ENCODE data around the gene RSBN1L. TPM values are rescaled to one million over a fixed set of nuclear protein-coding genes. Genes with fewer than 3 reads are reported as not detected.

The RSBN1L gene
- total and polyA plus RNA-seq, 7 experiments from 2014 or later, result 7.7 to 41.7 (median 21.9) TPM

GRCh38 chr7:77747718-77748117 lies 51.5 kb downstream of the RSBN1L start:
- Histone ChIP-seq H3K27ac (ENCODE audit: low read depth, low read length) (no peak overlapping the region), H3K36me3 (ENCODE audit: control insufficient read depth in 2 of 3, insufficient read depth in 3 of 3, low read length in 3 of 3) (peaks cover 0 to 8% (median 0%) of the 10 kb centered on the region in 3 experiments), H3K4me1 (ENCODE audit: control insufficient read depth in 2 of 2, insufficient read depth in 2 of 2, low read length in 2 of 2) (peaks cover 0 to 14% of the 10 kb centered on the region in 2 donors), H3K27me3 (ENCODE audit: control insufficient read depth in 2 of 2, insufficient read depth in 2 of 2, low read length in 2 of 2) (no peaks in the 10 kb centered on the region), H3K4me3 (ENCODE audit: low read length) (no peak overlapping the region), H3K9me3 (ENCODE audit: control insufficient read depth in 2 of 3, low read length in 3 of 3) (no peaks in the 10 kb centered on the region)
- Mint-ChIP-seq H3K27me3 (no peaks in the 10 kb centered on the region), H3K4me1 (peaks cover 22 to 72% (median 60%) of the 10 kb centered on the region in 7 donors), H3K36me3 (peaks cover 5 to 39% (median 24%) of the 10 kb centered on the region in 5 donors), H3K9me3 (peaks cover 0 to 2% (median 0%) of the 10 kb centered on the region in 11 donors), H3K4me3 (no peak overlapping the region), H3K27ac (peak overlapping the region in 8 of 9 donors; percentile 1 to 72 (median 62))
- intact Hi-C loops (cut with micrococcal nuclease), result no loop called here
- ATAC-seq (no peak), DNase-seq (no peak)
- POLR2A ChIA-PET, result no interaction called here
- CTCF ChIA-PET, result no interaction called here

DNA sequence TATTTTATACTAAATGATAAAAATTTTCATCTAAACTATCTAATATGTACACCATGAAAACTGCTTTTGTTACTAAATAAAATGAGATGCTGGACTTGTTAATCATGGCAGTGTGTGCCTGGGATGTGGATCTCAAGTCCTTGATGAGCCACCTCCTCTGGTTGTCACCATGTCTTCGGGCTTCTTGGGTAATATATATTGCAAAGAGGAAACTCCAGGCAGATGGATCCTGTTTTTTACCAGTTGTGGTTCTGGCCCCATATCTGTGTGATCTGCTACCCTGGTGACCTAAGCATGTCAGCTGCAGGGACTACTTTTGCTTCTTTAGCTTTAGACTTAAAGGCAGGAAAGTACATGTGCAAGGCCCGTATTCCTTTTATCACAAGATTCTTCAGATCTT lies 55.8 kb downstream of the RSBN1L start:
- ChIA-PET CTCF (interaction anchor here (2.0 kb wide), 1 partner anchor 8 kb away, joined by 5 read pairs; no protein-coding TSS in a partner anchor), POLR2A (interaction anchor here (0.6 to 1.2 kb wide), 2 partner anchors 50 to 55 kb away, joined by 3 read pairs; partner anchors contain the start of gene RSBN1L)
- Histone ChIP-seq H3K27me3 (ENCODE audit: control insufficient read depth in 2 of 2, insufficient read depth in 2 of 2, low read length in 2 of 2) (no peaks in the 10 kb centered on the region), H3K27ac (ENCODE audit: low read depth, low read length) (no peak overlapping the region), H3K4me3 (ENCODE audit: low read length) (no peak overlapping the region), H3K36me3 (ENCODE audit: control insufficient read depth in 2 of 3, insufficient read depth in 3 of 3, low read length in 3 of 3) (peaks cover 0 to 5% (median 0%) of the 10 kb centered on the region in 3 experiments), H3K4me1 (ENCODE audit: control insufficient read depth in 2 of 2, insufficient read depth in 2 of 2, low read length in 2 of 2) (peaks cover 0 to 21% of the 10 kb centered on the region in 2 donors), H3K9me3 (ENCODE audit: control insufficient read depth in 2 of 3, low read length in 3 of 3) (no peaks in the 10 kb centered on the region)
- H3K27me3 Mint-ChIP-seq, result no peaks in the 10 kb centered on the region
- H3K36me3 Mint-ChIP-seq, result peaks cover 5 to 22% (median 15%) of the 10 kb centered on the region in 5 donors
- no peaks in the 10 kb centered on the region for H3K9me3 Mint-ChIP-seq
- ATAC-seq, result peak; percentile 93
- intact Hi-C loops (cut with micrococcal nuclease), result no loop called here
- peaks cover 29 to 76% (median 64%) of the 10 kb centered on the region in 7 donors for H3K4me1 Mint-ChIP-seq
- H3K4me3 Mint-ChIP-seq, result peak overlapping the region in 5 of 10 donors; percentile 2 to 43 (median 14)
- no peak for DNase-seq
- H3K27ac Mint-ChIP-seq, result peak overlapping the region in 8 of 9 donors; percentile 28 to 90 (median 69)

DNA sequence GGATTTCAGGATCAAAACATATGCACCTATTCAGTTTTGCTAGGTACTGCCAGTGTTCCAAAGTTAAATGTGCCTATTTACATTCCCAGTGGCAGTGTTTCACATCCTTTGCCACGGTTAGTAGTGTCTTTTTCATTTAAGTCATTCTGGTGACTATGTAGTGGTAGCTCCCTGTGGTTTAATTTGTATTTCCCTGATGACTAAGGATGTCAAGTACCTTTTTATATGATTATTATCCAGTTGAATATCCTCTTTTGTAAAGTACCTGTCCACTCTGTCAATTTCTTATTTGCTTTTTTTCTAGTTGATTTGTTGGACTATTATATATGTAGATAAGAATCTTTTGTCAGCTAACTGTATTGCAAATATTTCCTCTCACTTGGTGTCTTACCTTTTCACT lies 56.9 kb downstream of the RSBN1L start:
- Histone ChIP-seq H3K27me3 (ENCODE audit: control insufficient read depth in 2 of 2, insufficient read depth in 2 of 2, low read length in 2 of 2) (no peaks in the 10 kb centered on the region), H3K27ac (ENCODE audit: low read depth, low read length) (peak overlapping the region; percentile 40), H3K4me3 (ENCODE audit: low read length) (no peak overlapping the region), H3K9me3 (ENCODE audit: control insufficient read depth in 2 of 3, low read length in 3 of 3) (no peaks in the 10 kb centered on the region), H3K36me3 (ENCODE audit: control insufficient read depth in 2 of 3, insufficient read depth in 3 of 3, low read length in 3 of 3) (peaks cover 0 to 5% (median 0%) of the 10 kb centered on the region in 3 experiments), H3K4me1 (ENCODE audit: control insufficient read depth in 2 of 2, insufficient read depth in 2 of 2, low read length in 2 of 2) (peaks cover 0 to 20% of the 10 kb centered on the region in 2 donors)
- ATAC-seq (no peak), DNase-seq (no peak)
- CTCF ChIA-PET, result interaction anchor here (6.2 kb wide), 1 partner anchor 96 kb away, joined by 39 read pairs; no protein-coding TSS in a partner anchor
- Mint-ChIP-seq H3K27ac (peak overlapping the region in 6 of 9 donors; percentile 28 to 73 (median 61)), H3K4me3 (peak overlapping the region in 1 of 10 donors; percentile 5), H3K36me3 (peaks cover 5 to 16% (median 15%) of the 10 kb centered on the region in 5 donors), H3K4me1 (peaks cover 31 to 70% (median 60%) of the 10 kb centered on the region in 7 donors), H3K9me3 (no peaks in the 10 kb centered on the region), H3K27me3 (no peaks in the 10 kb centered on the region)
- intact Hi-C loops (cut with micrococcal nuclease), result no loop called here
- POLR2A ChIA-PET, result no interaction called here

DNA sequence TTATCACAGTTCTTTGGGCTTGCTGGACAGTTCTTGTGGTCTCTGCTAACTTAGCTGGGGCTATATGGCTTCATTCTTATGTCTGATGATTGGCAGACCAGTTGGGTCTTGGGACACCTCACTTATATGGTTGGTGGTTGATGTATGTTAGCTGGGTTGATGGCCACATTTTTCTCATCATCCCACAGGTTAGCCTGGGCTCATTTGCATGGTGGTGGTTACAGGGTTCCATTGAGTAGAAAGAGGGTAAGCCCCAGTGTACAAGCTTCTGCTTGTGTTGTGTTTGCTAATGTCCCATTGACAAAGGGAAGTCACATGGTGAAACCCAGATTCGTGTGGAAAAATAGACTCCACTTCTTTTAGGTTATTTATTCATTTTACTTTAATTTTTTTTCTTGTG lies 61.3 kb downstream of the RSBN1L start:
- ATAC-seq (peak; percentile 48), DNase-seq (no peak)
- peaks cover 9 to 13% of the 10 kb centered on the region in 2 donors for H3K4me1 ChIP-seq (ENCODE audit: control insufficient read depth in 2 of 2, insufficient read depth in 2 of 2, low read length in 2 of 2)
- Mint-ChIP-seq H3K4me3 (peak overlapping the region in 1 of 10 donors; percentile 39), H3K27ac (peak overlapping the region in 8 of 9 donors; percentile 15 to 88 (median 68)), H3K36me3 (peaks cover 0 to 3% (median 0%) of the 10 kb centered on the region in 5 donors), H3K4me1 (peaks cover 26 to 64% (median 53%) of the 10 kb centered on the region in 7 donors), H3K9me3 (no peaks in the 10 kb centered on the region), H3K27me3 (no peaks in the 10 kb centered on the region)
- H3K9me3 ChIP-seq (ENCODE audit: control insufficient read depth in 2 of 3, low read length in 3 of 3), result no peaks in the 10 kb centered on the region
- ChIA-PET CTCF (interaction anchor here (1.4 to 6.2 kb wide), 3 partner anchors 61 to 107 kb away, joined by 5 to 39 read pairs (median 16); partner anchors contain the start of gene RSBN1L), POLR2A (interaction anchor here (1.0 kb wide), 2 partner anchors 14 to 61 kb away, joined by 3 read pairs; partner anchors contain the start of gene RSBN1L)
- no peak overlapping the region for H3K4me3 ChIP-seq (ENCODE audit: low read length)
- intact Hi-C loops (cut with micrococcal nuclease), result loop anchor here in 1 of 2 donors (5.0 kb wide), 1 partner anchor 85 kb away; no protein-coding TSS in a partner anchor
- H3K27ac ChIP-seq (ENCODE audit: low read depth, low read length), result no peak overlapping the region
- H3K27me3 ChIP-seq (ENCODE audit: control insufficient read depth in 2 of 2, insufficient read depth in 2 of 2, low read length in 2 of 2), result no peaks in the 10 kb centered on the region
- H3K36me3 ChIP-seq (ENCODE audit: control insufficient read depth in 2 of 3, insufficient read depth in 3 of 3, low read length in 3 of 3), result no peaks in the 10 kb centered on the region

- H3K9me3 ChIP-seq (ENCODE audit: control insufficient read depth in 2 of 3, low read length in 3 of 3), result no peaks in the 10 kb centered on the region
- no peak overlapping the region for H3K4me3 ChIP-seq (ENCODE audit: low read length)
- H3K36me3 ChIP-seq (ENCODE audit: control insufficient read depth in 2 of 3, insufficient read depth in 3 of 3, low read length in 3 of 3), result no peaks in the 10 kb centered on the region
- no peak overlapping the region for H3K27ac ChIP-seq (ENCODE audit: low read depth, low read length)
- ATAC-seq, result peak; percentile 93
- no peaks in the 10 kb centered on the region for H3K27me3 ChIP-seq (ENCODE audit: control insufficient read depth in 2 of 2, insufficient read depth in 2 of 2, low read length in 2 of 2)
- ChIA-PET POLR2A (interaction anchor here (0.6 to 0.9 kb wide), 3 partner anchors 18 to 304 kb away, joined by 3 to 4 read pairs (median 4); no protein-coding TSS in a partner anchor), CTCF (interaction anchor here (0.5 to 3.5 kb wide), 16 partner anchors 9 to 317 kb away, joined by 3 to 67 read pairs (median 5); partner anchors contain the start of gene RSBN1L)
- Mint-ChIP-seq H3K36me3 (peaks cover 0 to 5% (median 0%) of the 10 kb centered on the region in 5 donors), H3K4me3 (peak overlapping the region in 1 of 10 donors; percentile 29), H3K4me1 (peaks cover 17 to 64% (median 53%) of the 10 kb centered on the region in 7 donors), H3K27me3 (no peaks in the 10 kb centered on the region), H3K27ac (peak overlapping the region in 7 of 9 donors; percentile 3 to 72 (median 32)), H3K9me3 (no peaks in the 10 kb centered on the region)
- peak in 8 of 9 donors; percentile 55 to 80 (median 70) for DNase-seq
- intact Hi-C loops (cut with micrococcal nuclease), result loop anchor here (1.0 to 5.0 kb wide), 7 partner anchors 39 to 281 kb away; partner anchors contain the start of genes RSBN1L (in 2 of the 2), PHTF2 (in 1 of the 2) and TMEM60 (in 1 of the 2)
- H3K4me1 ChIP-seq (ENCODE audit: control insufficient read depth in 2 of 2, insufficient read depth in 2 of 2, low read length in 2 of 2), result peaks cover 0 to 9% of the 10 kb centered on the region in 2 donors
Measured at GRCh38 chr7:77759294-77759889, 63.1 kb downstream of the RSBN1L start.

- intact Hi-C loops (cut with micrococcal nuclease), result loop anchor here in 1 of 2 donors (5.0 kb wide), 1 partner anchor 176 kb away; no protein-coding TSS in a partner anchor
- H3K27ac Mint-ChIP-seq, result no peak overlapping the region
Measured at GRCh38 chr7:77760809-77761453, 64.7 kb downstream of the RSBN1L start.

More at GRCh38 chr7:77760809-77761453, 64.7 kb downstream of the RSBN1L start:
- ChIA-PET CTCF (interaction anchor here (1.3 to 3.5 kb wide), 3 partner anchors 10 to 111 kb away, joined by 5 to 67 read pairs (median 34); no protein-coding TSS in a partner anchor), POLR2A (no interaction called here)
- Histone ChIP-seq H3K4me1 (ENCODE audit: control insufficient read depth in 2 of 2, insufficient read depth in 2 of 2, low read length in 2 of 2) (peaks cover 0 to 9% of the 10 kb centered on the region in 2 donors), H3K9me3 (ENCODE audit: control insufficient read depth in 2 of 3, low read length in 3 of 3) (no peaks in the 10 kb centered on the region), H3K27ac (ENCODE audit: low read depth, low read length) (no peak overlapping the region), H3K27me3 (ENCODE audit: control insufficient read depth in 2 of 2, insufficient read depth in 2 of 2, low read length in 2 of 2) (no peaks in the 10 kb centered on the region), H3K36me3 (ENCODE audit: control insufficient read depth in 2 of 3, insufficient read depth in 3 of 3, low read length in 3 of 3) (no peaks in the 10 kb centered on the region), H3K4me3 (ENCODE audit: low read length) (no peak overlapping the region)
- Mint-ChIP-seq H3K4me3 (no peak overlapping the region), H3K9me3 (no peaks in the 10 kb centered on the region), H3K27me3 (no peaks in the 10 kb centered on the region), H3K4me1 (peaks cover 15 to 69% (median 57%) of the 10 kb centered on the region in 7 donors), H3K36me3 (peaks cover 0 to 11% (median 4%) of the 10 kb centered on the region in 5 donors)
- ATAC-seq, result no peak
- DNase-seq, result no peak
